ENCODE results near the gene CIAO2B.

The CIAO2B gene

GRCh38 chr16:66920924-66921680 is 13.1 kb downstream of the CIAO2B start:
- DNase-seq (ENCODE audit: low spot score) = no peak
- TF ChIP-seq, protein P1, sequence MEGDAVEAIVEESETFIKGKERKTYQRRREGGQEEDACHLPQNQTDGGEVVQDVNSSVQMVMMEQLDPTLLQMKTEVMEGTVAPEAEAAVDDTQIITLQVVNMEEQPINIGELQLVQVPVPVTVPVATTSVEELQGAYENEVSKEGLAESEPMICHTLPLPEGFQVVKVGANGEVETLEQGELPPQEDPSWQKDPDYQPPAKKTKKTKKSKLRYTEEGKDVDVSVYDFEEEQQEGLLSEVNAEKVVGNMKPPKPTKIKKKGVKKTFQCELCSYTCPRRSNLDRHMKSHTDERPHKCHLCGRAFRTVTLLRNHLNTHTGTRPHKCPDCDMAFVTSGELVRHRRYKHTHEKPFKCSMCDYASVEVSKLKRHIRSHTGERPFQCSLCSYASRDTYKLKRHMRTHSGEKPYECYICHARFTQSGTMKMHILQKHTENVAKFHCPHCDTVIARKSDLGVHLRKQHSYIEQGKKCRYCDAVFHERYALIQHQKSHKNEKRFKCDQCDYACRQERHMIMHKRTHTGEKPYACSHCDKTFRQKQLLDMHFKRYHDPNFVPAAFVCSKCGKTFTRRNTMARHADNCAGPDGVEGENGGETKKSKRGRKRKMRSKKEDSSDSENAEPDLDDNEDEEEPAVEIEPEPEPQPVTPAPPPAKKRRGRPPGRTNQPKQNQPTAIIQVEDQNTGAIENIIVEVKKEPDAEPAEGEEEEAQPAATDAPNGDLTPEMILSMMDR (conservative IDR thresholded peaks at IDR 0.05; ENCODE audit: low read depth) = no peak
- CTCF ChIA-PET = interaction anchor here (1.0 kb wide), 1 partner anchor 26 kb away, joined by 4 read pairs; no protein-coding TSS in a partner anchor
- H3K27ac ChIP-seq = no peak overlapping the region
- POLR2A ChIA-PET (ENCODE audit: low non-redundant PET) = no interaction called here

DNA sequence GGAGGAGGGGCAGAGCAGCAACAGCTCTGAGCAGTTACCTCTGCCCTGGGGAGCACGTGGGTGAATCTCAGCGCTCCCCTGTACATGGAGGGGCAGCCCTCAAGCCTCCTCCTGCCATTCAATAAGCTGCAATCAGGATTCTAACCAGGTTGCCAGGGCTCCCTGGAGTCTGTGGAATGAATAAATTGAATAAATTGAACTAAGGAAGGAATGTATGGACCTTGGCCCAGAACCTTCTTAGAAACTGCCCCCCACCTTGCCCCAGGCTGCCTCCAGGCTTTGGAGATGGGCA is 14.0 kb downstream of the CIAO2B start:
- TF ChIP-seq, protein P1 (conservative IDR thresholded peaks at IDR 0.05; ENCODE audit: low read depth) = no peak
- H3K27ac ChIP-seq = no peak overlapping the region
- DNase-seq (ENCODE audit: low spot score) = no peak
- CTCF ChIA-PET = interaction anchor here (1.3 to 2.6 kb wide), 2 partner anchors 10 to 25 kb away, joined by 7 to 15 read pairs; no protein-coding TSS in a partner anchor
- POLR2A ChIA-PET (ENCODE audit: low non-redundant PET) = no interaction called here

DNA sequence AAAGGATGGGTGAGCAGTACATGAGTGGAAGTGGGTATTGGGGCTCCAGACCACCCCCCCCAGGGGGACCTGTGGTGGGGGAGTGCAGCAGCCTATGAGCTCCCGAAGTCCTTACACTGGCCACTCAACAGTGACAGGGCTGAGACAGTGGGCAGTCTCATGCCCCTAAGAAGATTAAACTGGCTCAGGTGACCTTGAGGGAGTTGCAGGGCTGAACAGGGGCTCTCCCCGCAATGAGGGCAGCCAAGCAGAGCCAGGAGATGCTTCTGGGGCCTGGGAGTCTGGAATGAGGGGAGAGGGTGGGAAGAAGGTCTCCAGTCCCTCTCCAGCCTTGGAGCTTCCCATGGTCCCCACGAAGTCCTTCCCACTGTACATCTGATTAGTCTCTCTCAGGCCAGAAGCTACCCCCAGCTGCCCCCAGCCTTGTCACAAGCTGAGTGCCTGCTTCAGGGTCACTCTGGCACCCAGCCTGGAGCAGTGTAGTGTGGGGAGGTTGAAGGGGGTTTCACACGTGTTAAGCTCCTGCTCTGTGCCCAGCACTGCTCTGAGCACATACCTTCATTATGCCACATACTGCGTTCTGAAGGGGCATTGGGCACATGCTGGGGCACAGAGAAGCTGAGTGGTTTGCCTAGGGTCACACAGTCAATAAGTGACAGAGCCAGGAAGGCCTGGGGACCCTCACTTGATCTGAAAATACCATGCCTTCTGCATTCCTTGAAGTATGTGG is 14.5 kb downstream of the CIAO2B start:
- no peak overlapping the region for H3K27ac ChIP-seq
- ChIA-PET POLR2A (ENCODE audit: low non-redundant PET) (no interaction called here), CTCF (interaction anchor here (1.3 to 2.6 kb wide), 2 partner anchors 10 to 24 kb away, joined by 7 to 15 read pairs; no protein-coding TSS in a partner anchor)
- TF ChIP-seq, protein P1 (conservative IDR thresholded peaks at IDR 0.05; ENCODE audit: low read depth) = no peak
- DNase-seq (ENCODE audit: low spot score) = no peak

GRCh38 chr16:66918803-66919568 is 15.2 kb downstream of the CIAO2B start, which contains the start of gene CDH16:
TSS of gene CDH16 (minus strand) at chr16:66918885. CDS start at chr16:66918065, 820 bp downstream.
- no peak within 1 kb of the TSS for H3K27ac ChIP-seq
- ChIA-PET CTCF (interaction anchor here (1.3 to 2.6 kb wide), 2 partner anchors 9 to 24 kb away, joined by 7 to 15 read pairs; no protein-coding TSS in a partner anchor), POLR2A (ENCODE audit: low non-redundant PET) (no interaction called here)
- DNase-seq (ENCODE audit: low spot score) = no peak
- TF ChIP-seq, protein P1 (conservative IDR thresholded peaks at IDR 0.05; ENCODE audit: low read depth) = no peak

- TF ChIP-seq, protein P1 (conservative IDR thresholded peaks at IDR 0.05; ENCODE audit: low read depth) = no peak
- CTCF ChIA-PET = interaction anchor here (0.6 to 2.6 kb wide), 2 partner anchors 23 to 50 kb away, joined by 4 to 15 read pairs; no protein-coding TSS in a partner anchor
- no peak for DNase-seq (ENCODE audit: low spot score)
- H3K27ac ChIP-seq = no peak overlapping the region
- POLR2A ChIA-PET (ENCODE audit: low non-redundant PET) = no interaction called here
These were observed 15.8 kb downstream of the CIAO2B start for GRCh38 chr16:66918355-66918754.

- TF ChIP-seq, protein P1 (conservative IDR thresholded peaks at IDR 0.05; ENCODE audit: low read depth) = no peak
- no peak overlapping the region for H3K27ac ChIP-seq
- ChIA-PET CTCF (interaction anchor here (0.6 to 2.6 kb wide), 2 partner anchors 22 to 50 kb away, joined by 4 to 15 read pairs; no protein-coding TSS in a partner anchor), POLR2A (ENCODE audit: low non-redundant PET) (no interaction called here)
- DNase-seq (ENCODE audit: low spot score) = no peak
These were observed 16.5 kb downstream of the CIAO2B start for GRCh38 chr16:66917741-66918140.

Measured in RWPE1 (cell line).